ENCODE results near the gene NENF. TPM values are rescaled to one million over a fixed set of nuclear protein-coding genes. Genes with fewer than 3 reads are reported as not detected.

The NENF gene
- total RNA-seq, 3 donors from 2014 or later (not counting 1 experiment from before 2014, with no cell fraction given): 7.2 to 14.0 (median 12.2) TPM

DNA sequence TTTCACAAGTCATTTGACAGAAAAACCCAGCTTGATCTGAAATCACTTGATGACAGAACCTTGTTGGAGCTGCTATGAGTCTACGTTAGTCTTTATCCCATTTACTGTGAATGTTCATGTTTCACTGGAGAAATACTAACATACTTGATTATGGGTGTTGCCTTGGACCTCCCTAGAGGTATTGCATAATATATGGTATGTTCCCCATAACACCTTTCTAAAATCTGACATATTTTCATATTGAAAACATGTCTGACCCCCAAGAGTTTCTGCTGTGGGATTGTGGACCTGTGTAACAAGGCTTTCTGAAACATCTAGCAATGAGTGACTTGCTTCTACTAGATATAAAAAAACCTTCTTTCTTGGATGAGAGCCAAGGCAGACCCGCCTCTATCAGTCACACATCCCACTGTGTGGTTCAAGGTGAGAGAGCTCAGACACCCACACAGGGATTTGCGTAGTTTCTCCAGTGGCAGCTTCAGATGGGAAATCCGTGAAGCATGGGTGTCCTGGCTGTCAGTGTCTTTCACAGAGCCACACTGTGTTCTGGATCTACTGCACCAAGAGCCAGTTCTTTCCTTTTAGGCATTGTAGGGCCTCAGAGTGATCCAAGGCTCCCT is 4.6 kb downstream of the NENF start:
- H3K27ac ChIP-seq (ENCODE audit: low read length): no peak overlapping the region
- Mint-ChIP-seq H3K9me3 (no peaks in the 10 kb centered on the region), H3K4me3 (no peak overlapping the region), H3K27ac (no peak overlapping the region), H3K27me3 (ENCODE audit: low read depth in 2 of 2) (no peaks in the 10 kb centered on the region), H3K36me3 (no peaks in the 10 kb centered on the region), H3K4me1 (peaks cover 2 to 9% of the 10 kb centered on the region in 2 donors)
- peaks cover 7% of the 10 kb centered on the region for H3K4me1 ChIP-seq (ENCODE audit: control insufficient read depth, insufficient read depth, low read length)
- DNase-seq (no peak), ATAC-seq (no peak)
- no peaks in the 10 kb centered on the region for H3K27me3 ChIP-seq (ENCODE audit: control insufficient read depth, insufficient read depth, low read length)
- no peaks in the 10 kb centered on the region for H3K9me3 ChIP-seq (ENCODE audit: control insufficient read depth, insufficient read depth, low read length)
- intact Hi-C loops (cut with micrococcal nuclease): no loop called here
- TF ChIP-seq, protein P1, sequence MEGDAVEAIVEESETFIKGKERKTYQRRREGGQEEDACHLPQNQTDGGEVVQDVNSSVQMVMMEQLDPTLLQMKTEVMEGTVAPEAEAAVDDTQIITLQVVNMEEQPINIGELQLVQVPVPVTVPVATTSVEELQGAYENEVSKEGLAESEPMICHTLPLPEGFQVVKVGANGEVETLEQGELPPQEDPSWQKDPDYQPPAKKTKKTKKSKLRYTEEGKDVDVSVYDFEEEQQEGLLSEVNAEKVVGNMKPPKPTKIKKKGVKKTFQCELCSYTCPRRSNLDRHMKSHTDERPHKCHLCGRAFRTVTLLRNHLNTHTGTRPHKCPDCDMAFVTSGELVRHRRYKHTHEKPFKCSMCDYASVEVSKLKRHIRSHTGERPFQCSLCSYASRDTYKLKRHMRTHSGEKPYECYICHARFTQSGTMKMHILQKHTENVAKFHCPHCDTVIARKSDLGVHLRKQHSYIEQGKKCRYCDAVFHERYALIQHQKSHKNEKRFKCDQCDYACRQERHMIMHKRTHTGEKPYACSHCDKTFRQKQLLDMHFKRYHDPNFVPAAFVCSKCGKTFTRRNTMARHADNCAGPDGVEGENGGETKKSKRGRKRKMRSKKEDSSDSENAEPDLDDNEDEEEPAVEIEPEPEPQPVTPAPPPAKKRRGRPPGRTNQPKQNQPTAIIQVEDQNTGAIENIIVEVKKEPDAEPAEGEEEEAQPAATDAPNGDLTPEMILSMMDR (IDR thresholded peaks at IDR 0.05): no peak
- no peaks in the 10 kb centered on the region for H3K36me3 ChIP-seq (ENCODE audit: control insufficient read depth, insufficient read depth, low read length)
- 58% methylated on average over 3 of the region's 4 CpGs for WGBS (ENCODE audit: insufficient coverage)
- no peak overlapping the region for H3K4me3 ChIP-seq (ENCODE audit: low read length)

DNA sequence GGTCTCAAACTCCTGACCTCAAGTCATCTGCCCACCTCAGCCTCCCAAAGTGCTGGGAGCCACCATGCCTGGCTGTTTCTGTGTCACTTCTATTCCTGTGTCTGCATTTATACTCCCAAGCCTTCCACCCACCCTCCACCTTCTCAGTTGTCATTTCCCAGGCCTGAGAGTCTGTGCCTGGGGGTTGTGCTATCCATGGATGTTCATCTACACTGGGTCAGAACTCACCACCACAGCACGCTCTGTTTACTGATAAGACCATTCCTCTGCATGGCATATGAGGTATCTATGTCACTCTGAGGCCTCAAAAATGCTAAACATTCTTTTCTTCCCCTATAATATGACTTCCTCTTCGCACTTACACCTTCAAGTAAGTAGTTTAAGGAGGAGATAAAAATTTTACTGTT is 6.1 kb downstream of the NENF start:
- no peak overlapping the region for H3K27ac Mint-ChIP-seq
- 78% methylated on average over 1 of the region's 2 CpGs for WGBS (ENCODE audit: insufficient coverage)
- Histone ChIP-seq H3K27me3 (ENCODE audit: control insufficient read depth, insufficient read depth, low read length) (no peaks in the 10 kb centered on the region), H3K36me3 (ENCODE audit: control insufficient read depth, insufficient read depth, low read length) (no peaks in the 10 kb centered on the region), H3K4me1 (ENCODE audit: control insufficient read depth, insufficient read depth, low read length) (no peaks in the 10 kb centered on the region), H3K27ac (ENCODE audit: low read length) (no peak overlapping the region), H3K4me3 (ENCODE audit: low read length) (no peak overlapping the region), H3K9me3 (ENCODE audit: control insufficient read depth, insufficient read depth, low read length) (no peaks in the 10 kb centered on the region)
- H3K4me1 Mint-ChIP-seq: peaks cover 0 to 4% of the 10 kb centered on the region in 2 donors
- ATAC-seq (no peak), DNase-seq (no peak)
- no peaks in the 10 kb centered on the region for H3K9me3 Mint-ChIP-seq
- intact Hi-C loops (cut with micrococcal nuclease): no loop called here
- no peaks in the 10 kb centered on the region for H3K27me3 Mint-ChIP-seq (ENCODE audit: low read depth in 2 of 2)
- H3K4me3 Mint-ChIP-seq: no peak overlapping the region
- no peaks in the 10 kb centered on the region for H3K36me3 Mint-ChIP-seq
- TF ChIP-seq, protein P1 (IDR thresholded peaks at IDR 0.05): no peak

DNA sequence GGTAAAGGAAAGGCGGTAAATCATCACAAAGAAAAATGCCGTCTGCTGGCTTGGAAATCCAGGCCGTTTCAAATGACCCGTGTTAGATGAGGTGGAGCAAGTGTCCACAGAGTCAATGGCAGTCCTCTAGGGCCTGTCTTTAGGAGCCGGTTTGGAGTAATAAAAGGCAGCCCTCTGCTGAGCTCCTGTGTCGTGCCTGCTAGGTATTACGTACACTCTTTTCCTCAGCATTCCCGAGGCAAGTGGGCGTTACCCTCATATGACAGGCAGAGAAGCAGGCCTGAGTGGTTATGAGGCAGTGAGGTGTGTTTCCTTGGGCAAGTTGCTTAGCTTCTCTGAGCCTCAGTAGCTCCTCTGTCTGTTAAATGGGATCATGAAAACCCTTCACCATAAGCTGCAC is 7.7 kb downstream of the NENF start:
- DNase-seq: no peak
- Mint-ChIP-seq H3K4me3 (no peak overlapping the region), H3K27me3 (ENCODE audit: low read depth in 2 of 2) (no peaks in the 10 kb centered on the region), H3K4me1 (no peaks in the 10 kb centered on the region), H3K9me3 (no peaks in the 10 kb centered on the region), H3K36me3 (no peaks in the 10 kb centered on the region), H3K27ac (no peak overlapping the region)
- 89% methylated on average over 8 of the region's 9 CpGs for WGBS (ENCODE audit: insufficient coverage)
- Histone ChIP-seq H3K9me3 (ENCODE audit: control insufficient read depth, insufficient read depth, low read length) (no peaks in the 10 kb centered on the region), H3K27ac (ENCODE audit: low read length) (no peak overlapping the region), H3K27me3 (ENCODE audit: control insufficient read depth, insufficient read depth, low read length) (no peaks in the 10 kb centered on the region), H3K36me3 (ENCODE audit: control insufficient read depth, insufficient read depth, low read length) (no peaks in the 10 kb centered on the region), H3K4me3 (ENCODE audit: low read length) (no peak overlapping the region), H3K4me1 (ENCODE audit: control insufficient read depth, insufficient read depth, low read length) (no peaks in the 10 kb centered on the region)
- intact Hi-C loops (cut with micrococcal nuclease): no loop called here
- TF ChIP-seq, protein P1 (IDR thresholded peaks at IDR 0.05): no peak
- ATAC-seq: no peak

DNA sequence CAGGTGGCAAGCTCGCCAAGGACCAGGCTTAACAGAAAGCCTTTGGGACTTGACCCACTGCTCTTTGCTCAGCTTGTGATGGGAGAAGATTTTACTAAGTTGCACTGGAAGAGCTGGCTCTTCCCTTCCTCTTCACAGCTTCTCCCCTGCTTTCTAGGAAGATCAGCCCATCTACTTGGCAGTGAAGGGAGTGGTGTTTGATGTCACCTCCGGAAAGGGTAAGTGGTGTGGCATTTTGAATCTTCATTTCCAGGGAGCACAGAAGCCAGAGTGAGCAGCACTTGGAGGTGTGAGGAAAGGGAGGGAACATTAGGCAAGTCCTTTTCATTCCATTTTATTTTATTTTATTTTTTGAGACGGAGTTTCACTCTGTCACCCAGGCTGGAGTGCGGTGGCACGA is 9.7 kb downstream of the NENF start:
- Mint-ChIP-seq H3K4me3 (no peak overlapping the region), H3K27ac (no peak overlapping the region), H3K36me3 (no peaks in the 10 kb centered on the region), H3K4me1 (no peaks in the 10 kb centered on the region), H3K9me3 (no peaks in the 10 kb centered on the region), H3K27me3 (ENCODE audit: low read depth in 2 of 2) (no peaks in the 10 kb centered on the region)
- TF ChIP-seq, protein P1 (IDR thresholded peaks at IDR 0.05): no peak
- intact Hi-C loops (cut with micrococcal nuclease): no loop called here
- no peaks in the 10 kb centered on the region for H3K4me1 ChIP-seq (ENCODE audit: control insufficient read depth, insufficient read depth, low read length)
- H3K36me3 ChIP-seq (ENCODE audit: control insufficient read depth, insufficient read depth, low read length): peaks cover 4% of the 10 kb centered on the region
- no peak overlapping the region for H3K4me3 ChIP-seq (ENCODE audit: low read length)
- no peaks in the 10 kb centered on the region for H3K27me3 ChIP-seq (ENCODE audit: control insufficient read depth, insufficient read depth, low read length)
- DNase-seq (no peak), ATAC-seq (no peak)
- H3K27ac ChIP-seq (ENCODE audit: low read length): no peak overlapping the region
- no peaks in the 10 kb centered on the region for H3K9me3 ChIP-seq (ENCODE audit: control insufficient read depth, insufficient read depth, low read length)
- 98% methylated on average over 5 of the region's 5 CpGs for WGBS (ENCODE audit: insufficient coverage)

All from natural killer cell (primary cell).